Measurements from ENCODE around the gene CDC16.

The CDC16 gene

DNA sequence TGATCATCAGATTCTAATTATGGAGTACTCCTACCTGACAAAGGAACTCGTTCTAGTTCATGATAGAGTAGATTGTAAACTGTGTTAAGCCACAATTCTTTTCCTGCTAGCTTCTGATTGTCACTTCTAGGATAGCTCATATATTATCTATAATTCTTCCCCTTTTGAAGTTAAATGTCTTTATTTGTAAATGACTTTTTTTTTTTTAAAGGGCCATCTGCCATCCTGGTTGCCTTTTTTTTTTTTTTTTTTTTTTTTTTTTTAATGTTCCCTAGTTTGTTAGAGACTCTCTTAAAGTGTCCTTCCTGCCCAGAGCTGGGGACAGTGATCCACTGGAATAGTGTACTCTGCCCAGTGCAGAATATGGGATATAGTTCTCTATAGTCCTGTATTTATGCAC, 83.9 kb downstream of the CDC16 start:
- peak overlapping the region in 1 of 21 experiments; percentile 18 for H3K27ac ChIP-seq
- no peak overlapping the region for H3K4me3 ChIP-seq

GRCh38 chr13:114319441-114319913, 84.8 kb downstream of the CDC16 start:
- Histone ChIP-seq H3K4me3 (no peak overlapping the region), H3K27ac (peak overlapping the region in 2 of 21 experiments; percentile 18 to 47)

DNA sequence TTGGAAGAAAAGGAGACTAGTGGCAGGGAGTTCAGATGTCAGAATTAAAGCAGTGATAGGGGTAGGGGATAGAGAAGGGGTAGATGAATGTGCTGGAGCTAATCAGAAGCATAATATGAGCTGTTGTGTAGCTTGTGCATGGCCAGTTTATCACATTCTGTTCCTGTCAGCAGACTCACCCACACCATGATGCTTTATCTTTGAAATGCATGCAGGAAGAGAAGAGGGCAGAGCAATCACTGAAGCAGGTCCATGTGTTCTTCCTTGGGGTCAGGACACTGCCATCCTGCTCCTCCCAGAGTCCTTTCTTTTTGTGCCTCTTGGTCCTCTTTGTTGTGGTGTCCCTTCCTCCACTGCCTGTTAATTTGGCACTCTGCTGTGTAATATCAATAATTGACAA, 85.4 kb downstream of the CDC16 start:
- H3K27ac ChIP-seq = peak overlapping the region in 2 of 21 experiments; percentile 7 to 47
- no peak overlapping the region for H3K4me3 ChIP-seq

DNA sequence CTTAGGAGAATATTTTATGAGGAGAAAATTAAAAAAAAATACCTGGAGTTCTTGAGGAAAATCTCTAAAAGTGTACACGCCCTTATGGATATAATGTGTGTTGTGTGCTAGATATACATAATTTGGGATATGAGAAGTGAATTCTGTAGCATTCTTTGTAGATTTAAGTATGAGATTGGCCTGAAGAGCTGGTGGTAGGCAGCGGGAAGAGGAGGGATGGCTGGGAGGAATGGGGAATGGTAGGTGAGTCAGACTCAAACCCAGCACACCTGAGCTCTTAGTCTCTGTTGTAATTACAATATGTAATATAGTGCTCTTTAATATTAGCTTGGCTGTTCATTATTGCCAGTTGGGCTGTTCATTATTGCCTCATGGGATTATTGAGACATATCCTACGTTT, 86.6 kb downstream of the CDC16 start:
- H3K27ac ChIP-seq = no peak overlapping the region

More for the DNA sequence above, 86.6 kb downstream of the CDC16 start:
- H3K4me3 ChIP-seq = no peak overlapping the region

Measured in skin epidermis (tissue), 12 donors.